Measurements from ENCODE around the gene SFXN5.

SFXN5 gene

DNA sequence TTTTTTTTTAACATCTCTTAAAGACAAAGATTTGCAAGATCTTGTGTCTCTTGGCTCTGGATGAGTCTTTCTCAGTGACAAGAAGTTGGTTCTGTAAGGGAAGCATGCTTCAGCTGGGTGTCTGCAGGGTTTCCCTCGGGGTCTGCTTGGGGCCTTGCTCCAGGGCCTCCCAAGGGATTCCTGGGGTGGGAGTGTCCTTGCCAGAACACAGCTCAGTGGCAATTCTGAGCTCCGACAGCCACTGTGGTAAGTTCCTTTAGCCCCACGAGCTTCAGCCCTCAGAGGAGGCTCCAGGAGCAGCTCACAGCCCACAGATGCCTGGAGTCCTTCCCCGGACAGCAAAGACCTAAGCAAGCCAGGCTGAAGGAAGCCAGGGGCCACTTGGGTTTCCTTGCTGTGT is 101.8 kb downstream of the SFXN5 start:
- no peak for DNase-seq

DNA sequence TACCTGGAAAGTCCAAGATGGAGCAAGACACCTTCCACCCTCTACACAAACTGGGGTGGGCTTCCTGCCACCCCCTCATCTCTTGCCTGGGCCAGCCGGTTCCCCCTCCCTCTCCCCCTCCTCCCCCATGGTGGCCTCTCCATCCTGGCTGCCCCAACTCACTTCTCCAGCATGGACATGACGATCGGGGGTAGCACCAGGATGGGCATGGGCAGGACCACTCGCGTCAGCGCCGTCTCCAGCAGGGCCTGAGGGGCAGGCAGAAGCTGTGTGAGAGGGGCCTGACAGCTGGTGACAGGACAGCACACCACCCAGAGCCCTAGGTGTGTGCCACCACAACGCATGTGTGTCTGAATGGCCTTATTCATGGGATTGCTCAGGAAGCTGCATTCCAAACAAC is 103.2 kb downstream of the SFXN5 start:
- no peak for DNase-seq

DNA sequence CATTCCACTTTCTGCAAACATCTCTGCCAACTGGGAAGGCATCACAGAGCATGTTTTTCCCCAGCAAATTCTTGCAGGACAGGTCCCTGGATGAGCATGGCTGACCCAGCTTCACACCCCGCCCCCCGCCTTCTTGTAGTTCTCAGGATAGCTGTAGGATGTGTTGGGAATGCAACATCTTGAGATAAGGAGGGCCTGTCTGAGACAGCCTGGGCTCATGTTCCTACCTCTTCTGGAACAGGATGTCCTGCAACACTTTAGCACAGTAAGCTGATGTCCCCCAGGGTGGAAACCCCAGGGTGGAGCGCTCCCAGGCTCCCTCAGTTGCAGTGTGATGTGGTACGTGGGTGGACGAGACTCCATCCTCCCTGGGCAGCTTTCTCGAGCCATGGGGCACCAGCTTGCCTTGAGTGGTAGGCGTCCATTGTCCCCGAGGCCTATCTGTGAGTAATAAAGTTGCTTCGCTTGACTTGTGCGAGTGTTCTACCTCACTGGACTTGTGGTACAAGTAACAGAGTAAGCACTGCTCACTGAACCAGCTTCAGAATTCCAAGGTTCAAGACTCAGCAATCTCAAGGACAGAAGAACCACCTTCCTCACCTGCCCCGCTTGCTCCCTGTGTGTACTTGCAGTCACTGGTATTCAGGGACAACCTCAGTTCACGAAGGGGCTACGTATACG is 105.6 kb downstream of the SFXN5 start:
- DNase-seq: no peak

DNA sequence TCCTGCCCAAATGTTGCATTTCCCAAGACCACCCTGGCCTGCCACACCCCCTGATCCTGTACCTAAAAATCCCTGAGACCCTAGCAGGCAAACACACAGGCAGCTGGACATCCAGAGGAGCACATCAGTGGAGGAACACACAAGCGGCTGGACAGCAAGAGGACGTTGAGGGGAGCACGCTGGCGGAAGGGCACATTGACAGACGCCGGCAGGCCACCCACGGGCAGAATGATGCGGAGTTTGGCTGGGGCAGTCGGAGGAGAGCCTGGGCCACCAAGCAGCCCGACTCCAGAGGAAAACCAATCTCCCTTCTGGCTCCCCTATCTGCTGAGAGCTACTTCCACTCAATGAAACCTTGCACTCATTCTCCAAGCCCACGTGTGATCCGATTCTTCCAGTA is 106.5 kb downstream of the SFXN5 start:
- DNase-seq: no peak

DNA sequence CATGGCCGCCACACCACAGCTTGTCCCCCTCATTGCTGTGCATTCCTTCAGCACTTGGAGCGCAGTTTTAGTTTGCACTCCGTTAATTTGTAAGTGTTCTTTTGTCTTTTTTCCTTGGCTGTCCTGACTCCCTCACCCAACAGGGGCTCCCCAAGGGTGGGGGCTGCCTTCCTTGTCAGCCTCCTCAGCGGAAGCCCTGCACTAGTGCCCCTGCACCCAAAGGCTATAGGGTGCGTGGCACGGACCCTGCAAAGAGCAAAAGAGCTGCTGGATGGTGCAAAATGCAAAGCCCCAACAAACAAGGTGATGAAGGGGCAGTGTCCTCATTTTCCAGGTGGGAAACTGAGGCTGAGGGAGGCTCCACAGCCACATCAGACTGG is 107.4 kb downstream of the SFXN5 start:
- no peak for DNase-seq

DNA sequence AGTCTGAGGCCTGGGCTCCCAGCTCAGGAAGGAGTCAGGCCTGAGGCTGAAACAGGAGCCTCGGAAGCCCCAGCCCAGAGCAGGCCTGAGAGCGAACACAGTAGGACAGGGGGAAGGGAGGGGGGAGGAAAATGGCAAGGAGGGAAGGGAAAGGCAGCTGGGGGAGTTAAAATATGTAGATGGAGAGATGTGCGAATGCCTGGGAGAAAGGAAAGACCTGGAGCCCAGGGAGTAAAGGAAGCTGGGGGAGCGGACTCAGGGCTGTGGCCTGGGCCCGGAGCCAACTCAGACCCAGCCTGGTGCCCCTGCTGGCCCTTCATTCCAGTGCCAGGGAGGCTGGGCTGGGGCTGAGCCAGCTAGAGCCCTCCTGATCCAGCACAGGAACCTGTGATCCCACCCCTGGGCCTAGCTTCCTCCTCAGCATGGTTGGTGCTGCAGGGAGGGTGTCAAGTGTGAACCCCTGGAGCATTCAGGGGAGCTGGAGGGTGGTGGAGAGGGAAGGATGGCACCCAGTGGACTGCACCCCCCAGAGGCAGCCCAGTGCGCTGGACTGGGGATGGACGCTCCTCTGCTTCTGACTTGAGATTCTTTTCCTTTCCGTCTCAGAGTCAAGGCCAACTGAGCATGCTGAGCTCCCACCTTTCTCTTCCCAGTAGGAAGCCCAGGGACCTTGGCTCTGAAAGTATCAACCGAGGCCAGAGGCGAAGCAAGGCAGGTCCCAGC is 107.9 kb downstream of the SFXN5 start:
- DNase-seq: no peak

DNA sequence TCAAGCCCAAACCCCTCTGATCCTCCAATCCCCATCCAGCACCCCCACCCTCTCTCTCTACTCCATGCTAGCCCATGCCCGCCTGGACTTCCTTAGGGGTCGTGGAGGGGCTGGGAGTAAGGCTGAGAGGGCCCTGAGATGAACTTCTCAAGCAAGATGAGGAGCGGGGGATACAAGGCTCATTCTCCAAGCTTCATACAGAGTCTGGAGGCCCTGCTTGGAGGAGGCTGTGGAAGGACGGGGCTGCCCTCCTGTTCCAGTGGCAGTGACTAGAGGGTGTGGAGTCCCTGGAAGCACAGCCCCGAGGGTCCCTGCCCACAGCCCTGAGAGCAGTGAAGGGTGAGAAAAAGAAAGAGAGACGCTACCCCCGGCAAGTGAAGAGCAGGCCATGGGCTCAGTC is 108.6 kb downstream of the SFXN5 start:
- no peak for DNase-seq

DNA sequence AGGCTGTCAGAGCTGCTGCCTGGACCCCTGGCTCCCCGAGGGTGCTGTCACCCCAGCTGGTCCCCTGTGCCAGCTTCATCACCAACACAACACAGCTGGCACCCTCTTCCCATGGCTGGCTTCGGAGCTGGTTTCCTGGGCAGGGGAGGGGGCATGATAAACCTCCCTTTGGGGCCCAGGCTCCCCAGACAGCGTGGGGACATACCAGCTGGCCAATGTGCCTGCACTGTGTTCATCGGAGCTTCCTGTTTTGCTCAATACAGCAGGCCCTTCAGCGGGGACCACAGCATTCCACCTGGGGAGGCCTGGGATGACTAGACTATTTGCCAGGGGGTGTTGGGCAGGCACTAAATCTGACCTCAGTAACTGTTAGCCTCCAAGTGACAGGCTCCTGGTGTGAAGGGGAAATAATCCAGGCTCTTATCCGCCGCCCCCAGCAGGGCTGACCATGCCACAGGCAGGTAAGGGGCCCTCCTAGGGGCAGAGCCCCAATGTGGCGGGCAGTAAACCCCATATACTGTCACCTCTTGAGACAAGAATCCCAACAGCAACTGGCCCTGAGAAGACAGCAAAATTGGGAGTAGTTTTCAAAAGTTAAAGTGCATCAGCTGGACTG is 109.6 kb downstream of the SFXN5 start:
- no peak for DNase-seq

DNA sequence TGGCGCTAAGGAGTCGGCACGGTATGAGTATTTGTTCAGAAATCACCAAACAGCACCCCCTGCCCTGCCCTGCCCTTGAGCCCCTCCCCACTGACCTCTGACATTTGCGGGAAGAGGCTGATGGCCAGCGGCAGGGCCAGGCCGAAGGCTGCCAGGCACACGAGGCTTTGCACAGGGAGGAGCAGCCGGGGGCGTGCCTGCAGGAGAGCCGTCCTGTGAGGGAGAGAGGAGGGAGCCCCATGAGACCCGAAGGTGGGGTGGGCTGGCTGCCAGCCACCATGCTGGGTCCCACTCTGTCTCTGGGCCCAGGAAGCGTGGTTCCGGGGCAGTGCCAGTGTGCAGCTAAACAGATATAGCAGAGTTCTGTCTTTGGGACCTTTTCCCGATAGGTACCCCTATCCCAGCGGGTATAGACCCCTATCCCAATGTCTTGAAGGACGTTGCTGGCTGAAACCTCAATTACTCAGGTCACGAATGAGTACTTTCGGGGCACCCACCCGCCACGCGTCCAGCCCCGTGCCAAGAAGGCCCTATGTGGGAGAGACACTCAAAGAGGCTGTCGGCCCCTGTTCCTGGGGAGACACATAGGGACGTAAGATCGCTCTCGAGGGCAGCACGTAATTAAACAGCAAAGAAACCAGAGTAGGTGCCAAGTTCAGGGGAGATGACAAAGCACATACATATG is 110.3 kb downstream of the SFXN5 start:
- no peak for DNase-seq

DNA sequence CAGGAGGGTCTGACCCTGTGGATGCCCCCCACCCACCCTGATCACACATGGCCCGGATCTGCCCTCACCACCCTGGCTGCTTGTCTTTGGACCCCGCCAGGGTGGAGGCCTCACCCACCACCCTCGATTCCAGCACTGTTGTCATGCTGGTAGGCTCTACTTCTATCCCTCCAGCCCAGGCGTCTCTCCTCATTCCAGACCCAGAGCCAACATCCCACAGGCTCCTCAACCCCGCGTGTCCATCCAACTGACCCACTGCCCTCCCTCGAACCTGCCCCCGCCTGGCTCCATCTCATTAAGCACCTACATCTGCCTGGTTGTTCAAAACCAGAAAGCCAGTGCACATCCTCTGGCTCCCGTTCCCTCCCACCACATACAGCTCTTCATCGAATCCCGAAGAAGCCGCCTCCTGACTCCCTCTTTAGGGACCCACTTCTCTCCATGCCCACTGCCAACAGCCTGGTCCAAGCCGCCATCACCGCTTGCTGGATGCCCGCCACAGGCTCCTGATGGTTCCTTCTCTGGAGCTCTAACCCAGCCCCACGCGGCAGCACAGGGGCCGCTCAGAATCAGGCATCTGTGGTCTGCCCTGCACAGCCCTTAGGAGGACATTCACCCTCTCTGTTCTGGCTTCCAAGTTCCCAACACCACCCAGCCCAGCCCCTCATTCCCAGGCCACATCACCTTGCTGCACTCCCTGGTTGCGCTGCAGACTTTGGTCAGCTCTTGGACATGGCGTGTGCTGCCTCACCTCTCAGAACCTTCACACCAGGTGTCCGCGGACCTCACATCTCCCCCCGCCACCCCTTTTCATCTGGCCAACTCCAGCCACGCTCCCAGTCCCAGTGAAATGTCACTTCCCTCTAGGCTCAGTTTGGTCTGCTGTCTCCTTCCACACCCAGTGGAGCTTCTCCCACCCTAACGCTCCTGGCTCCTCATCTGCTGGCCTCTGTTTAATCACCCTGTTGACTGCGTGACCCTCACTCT is 111.2 kb downstream of the SFXN5 start:
- no peak for DNase-seq

DNA sequence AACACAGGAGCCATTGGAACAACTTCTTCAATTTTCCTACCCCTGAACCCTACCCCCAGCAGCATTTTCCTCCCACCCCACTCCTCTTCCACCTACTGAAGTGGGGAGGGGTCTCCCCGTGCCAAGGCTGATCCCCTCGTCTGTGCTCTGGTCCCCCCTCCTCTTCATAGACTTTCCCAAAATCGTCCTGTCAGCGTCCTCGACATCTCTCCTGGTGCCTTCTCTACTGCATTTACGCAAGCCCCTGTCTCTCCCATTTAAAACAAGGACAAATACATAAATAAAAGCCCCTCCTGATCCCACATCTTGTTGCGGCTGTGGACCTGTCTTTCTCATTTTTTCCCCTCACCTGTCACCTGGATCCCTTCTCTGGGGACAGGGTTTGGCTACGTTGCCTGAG is 112.0 kb downstream of the SFXN5 start:
- DNase-seq: no peak

DNA sequence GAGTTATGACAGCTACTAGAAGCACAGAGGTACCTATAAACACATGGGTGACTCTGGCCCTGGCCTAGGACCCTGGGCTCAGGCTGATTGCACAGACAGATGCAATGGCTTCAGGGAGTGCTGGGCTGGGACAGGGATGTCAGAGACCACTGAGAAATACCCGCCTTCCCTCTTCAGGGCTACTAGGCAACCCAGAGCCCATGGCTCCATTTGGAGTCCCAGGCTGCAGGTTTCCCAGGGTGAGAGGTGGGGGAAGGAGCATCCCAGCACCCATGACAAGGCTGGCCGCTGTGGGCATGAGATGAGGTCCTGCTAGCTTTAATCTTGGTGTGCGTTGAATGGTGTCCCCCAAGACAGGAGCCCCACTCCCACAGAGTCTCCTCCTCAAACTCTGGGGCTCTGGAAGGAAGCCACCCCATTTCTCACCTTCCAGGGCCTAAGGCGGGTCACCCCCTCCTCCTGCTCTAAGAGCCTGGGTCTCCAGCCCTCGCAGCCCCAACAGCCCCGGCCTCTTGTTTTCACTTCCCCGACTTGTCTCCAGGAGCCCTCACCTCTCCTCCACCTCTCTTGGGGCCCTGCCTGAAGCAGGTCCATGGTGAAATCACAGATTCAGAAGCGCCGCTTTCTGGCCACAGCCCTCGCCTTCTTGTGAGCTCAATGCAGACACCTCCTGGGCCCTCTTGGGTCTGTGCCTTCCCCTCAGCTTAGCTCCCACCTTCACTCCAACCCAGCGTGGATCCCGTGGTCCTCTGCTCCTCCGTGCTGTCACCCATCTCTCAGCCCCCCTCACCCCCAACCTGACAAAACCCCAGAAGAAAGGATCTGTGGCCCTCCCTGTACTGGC is 112.7 kb downstream of the SFXN5 start:
- DNase-seq: no peak

DNA sequence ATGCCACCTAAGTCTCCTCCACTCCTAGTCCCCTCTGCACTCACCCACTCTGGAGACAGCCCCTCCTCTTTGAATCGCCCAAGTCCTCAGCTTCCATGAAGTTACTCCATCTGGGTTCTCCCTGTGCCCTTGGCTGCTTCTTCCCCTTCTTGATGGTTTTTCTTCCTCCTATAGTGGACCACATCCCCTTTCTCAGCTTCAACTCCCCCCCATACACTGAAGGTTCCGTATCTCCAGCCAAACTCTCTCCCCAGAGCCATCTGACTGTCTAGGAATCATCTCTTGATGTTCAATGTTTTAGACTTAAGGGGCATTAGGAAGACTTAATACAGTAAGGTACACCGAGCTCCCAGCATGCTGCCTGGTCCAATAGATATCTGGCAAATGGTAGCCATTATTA is 114.6 kb downstream of the SFXN5 start:
- DNase-seq: no peak

DNA sequence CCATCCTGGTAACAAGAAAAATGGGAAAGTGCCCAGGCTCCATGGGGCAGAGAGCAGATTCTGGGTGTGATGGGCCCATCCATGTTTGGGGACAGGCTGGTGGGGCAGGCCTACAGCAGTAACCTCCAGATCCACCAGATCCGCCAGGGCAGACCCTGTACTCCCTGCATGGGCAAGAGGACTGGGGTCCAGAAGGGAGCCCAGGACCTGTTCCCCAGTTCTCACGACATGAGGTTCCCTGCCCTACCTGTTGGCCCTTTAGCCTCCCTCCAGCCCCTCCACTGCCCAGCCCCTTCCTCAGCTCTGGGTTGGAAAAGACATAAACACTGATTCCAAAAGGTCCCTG is 115.5 kb downstream of the SFXN5 start:
- no peak for DNase-seq

DNA sequence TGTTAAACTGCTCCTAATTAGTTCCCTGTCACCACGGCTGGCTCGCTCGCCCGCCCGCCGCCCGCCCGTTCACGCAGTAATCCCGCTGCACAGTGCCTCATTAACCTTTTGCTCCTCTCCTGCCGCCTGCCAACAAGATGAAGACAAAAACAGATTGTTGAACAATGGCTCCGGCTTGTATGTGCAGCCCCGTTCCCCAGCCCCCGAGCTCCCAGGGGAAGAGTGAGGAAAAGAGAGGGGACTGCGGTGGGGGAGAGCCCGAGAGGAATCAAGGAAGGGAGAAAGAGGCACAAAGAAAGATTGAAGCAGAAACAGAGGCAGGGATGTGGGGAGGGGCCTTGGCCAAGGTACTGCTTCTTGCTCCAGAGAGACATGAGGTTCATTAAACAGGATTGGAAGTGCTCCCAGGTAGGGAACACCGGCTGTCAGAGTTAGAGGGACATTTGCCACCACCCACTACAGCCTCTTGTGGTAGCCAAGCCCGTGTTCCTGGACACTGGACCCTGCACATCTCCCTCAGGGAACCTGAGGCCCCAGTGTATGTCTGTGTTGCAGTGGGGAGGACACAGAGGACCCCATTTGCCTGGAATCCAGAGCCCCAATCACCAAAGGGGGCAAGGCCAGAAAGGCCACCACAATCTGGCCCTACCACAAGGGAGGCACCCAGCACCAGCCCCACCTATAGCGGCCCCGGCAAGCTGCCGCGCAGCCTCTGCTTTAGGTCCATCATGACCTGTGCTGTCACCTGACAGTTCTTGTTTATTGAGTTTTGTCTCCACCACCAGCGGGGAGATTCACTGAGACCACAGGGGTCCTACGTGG is 116.1 kb downstream of the SFXN5 start:
- no peak for DNase-seq

DNA sequence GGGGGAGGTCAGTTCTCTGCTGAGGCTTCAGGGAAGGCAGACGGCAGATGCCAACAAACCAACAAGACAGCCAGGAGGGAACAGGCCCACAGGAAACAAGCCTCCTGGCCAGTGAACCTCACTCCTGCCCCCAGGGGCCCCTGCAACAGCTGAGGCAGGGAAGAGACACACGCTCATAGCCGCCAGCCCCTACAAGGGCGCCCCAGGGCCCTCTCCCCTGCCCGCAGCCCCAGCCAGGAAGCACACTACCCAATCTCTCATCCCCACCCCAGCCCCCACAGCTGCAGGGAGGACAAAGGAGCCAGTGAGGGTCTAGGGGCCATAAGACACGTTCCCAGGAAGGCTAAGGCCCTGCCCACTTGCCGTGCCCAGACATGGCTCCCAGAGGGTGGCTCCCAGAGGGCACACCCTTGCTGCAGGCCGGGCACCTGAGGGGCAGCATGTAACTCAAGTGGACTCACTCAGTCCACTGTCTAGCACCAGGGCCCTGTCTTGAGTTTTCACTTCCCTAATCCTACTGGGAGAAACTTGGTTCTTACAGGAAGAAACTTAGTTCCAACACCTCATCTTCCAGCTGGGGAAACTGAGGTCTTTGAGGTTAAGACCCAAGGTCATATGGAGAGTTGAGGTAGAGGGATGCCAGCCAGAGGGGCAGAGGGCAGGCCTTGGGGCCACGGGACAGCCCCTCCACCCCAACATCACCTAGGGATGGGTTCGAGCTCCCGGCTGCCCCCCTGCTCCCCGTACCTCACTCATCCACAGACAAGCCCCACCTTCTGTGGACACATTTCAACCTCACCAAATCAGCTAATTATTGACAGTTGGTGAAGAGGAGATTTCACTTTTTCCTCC is 116.9 kb downstream of the SFXN5 start:
- no peak for DNase-seq

DNA sequence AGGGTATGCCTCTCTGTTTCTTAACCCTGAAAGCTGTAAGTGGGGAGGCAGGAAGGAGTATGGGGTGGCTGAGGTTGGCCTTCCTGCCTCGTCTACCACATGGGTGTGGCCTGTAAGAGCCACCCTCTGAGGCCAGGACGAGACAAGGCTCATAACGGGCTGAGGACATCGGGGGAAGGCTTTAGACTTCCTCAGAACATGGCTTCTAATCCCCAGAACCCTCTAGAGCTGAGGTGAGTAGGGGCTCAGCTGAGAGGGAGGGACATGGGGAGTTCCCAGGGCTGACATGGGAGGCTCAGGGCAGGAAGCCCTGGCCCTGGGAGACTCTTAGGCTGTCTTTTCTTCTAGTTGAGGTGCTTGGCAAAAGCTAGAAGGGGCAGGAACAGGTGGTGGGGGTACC is 117.5 kb downstream of the SFXN5 start:
- no peak for DNase-seq

DNA sequence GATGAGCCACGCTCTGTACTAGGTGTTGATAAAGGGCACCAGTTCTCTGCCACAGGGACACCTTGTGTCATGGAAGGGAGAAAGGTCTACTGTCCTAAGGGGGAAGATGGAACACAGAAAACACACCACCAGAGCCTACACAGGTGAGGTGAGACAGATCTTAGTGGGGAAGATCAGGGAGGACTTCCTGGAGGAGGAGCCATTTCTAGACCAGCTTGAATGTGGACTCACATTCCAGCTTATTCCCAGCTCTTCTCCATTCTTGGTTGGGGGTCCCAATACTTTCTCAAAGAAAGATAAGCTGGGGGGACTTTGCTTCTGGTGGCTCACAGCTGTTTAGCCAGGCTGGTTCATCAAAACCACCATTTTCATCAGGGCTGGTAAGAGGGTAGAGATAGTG is 118.0 kb downstream of the SFXN5 start:
- no peak for DNase-seq

DNA sequence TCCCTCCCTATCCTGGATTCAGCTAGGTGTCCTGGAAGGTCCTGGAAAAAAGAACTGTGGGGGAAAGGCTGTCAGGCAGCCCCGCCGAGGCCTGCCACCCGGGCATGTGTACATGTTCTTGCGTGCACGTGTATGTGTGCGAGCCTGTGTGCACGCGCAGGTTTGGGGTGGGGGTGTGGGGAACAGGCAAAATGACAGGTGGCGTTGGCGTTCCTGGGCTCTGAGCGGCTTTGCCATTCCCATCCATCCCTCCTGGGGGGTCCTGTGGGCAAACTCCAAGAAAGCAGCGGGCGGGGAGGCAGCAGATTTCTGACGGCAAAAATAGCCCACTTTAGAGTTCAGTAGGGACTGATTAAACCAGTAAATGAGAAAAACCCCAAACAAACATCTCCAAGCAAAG is 118.6 kb downstream of the SFXN5 start:
- no peak for DNase-seq

All from stimulated activated CD4-positive, alpha-beta T cell treated with anti-CD3 and anti-CD28 coated beads, Interleukin-4, amount 100 ng/mL, for 1 hour (primary cell).